ENCODE data around the gene CAPN7. TPM values are rescaled to one million over a fixed set of nuclear protein-coding genes. Genes with fewer than 3 reads are reported as not detected.

The CAPN7 gene
- total RNA-seq, 1 experiment from 2014 or later = 25.2 TPM

- Histone ChIP-seq H3K79me1 (ENCODE audit: insufficient read depth, low read depth, low read length, poor library complexity, severe bottlenecking) (no peaks in the 10 kb centered on the region), H2BK120ac (ENCODE audit: low read depth, low read length, poor library complexity, severe bottlenecking) (no peak overlapping the region), H3K4me2 (ENCODE audit: insufficient read depth, insufficient read length, low read length) (no peak overlapping the region), H3K23ac (ENCODE audit: insufficient read length, low read depth, low read length) (no peak overlapping the region), H3K56ac (ENCODE audit: insufficient read length, low read depth, low read length) (no peak overlapping the region), H3K23me2 (ENCODE audit: insufficient read length, low read depth, low read length, poor library complexity, severe bottlenecking) (no peaks in the 10 kb centered on the region), H4K5ac (ENCODE audit: insufficient read length, low read depth, low read length) (no peak overlapping the region), H3K9me3 (ENCODE audit: control insufficient read depth, low read depth, low read length) (no peaks in the 10 kb centered on the region), H3T11ph (ENCODE audit: low read length) (no peak overlapping the region), H3K9ac (ENCODE audit: extremely low read depth, insufficient read length, low read length) (no peak overlapping the region), H2BK20ac (ENCODE audit: low read depth, low read length, poor library complexity, severe bottlenecking) (no peak overlapping the region), H4K91ac (ENCODE audit: insufficient read length, low read depth, low read length) (no peak overlapping the region), H3K27me3 (ENCODE audit: insufficient read depth, low read length) (no peaks in the 10 kb centered on the region), H3K4ac (ENCODE audit: low read depth, low read length) (no peak overlapping the region), H4K8ac (replicated peaks; ENCODE audit: insufficient read length, low read depth, low read length) (no peak overlapping the region), H2BK15ac (ENCODE audit: low read depth, low read length) (no peak overlapping the region), H2BK5ac (ENCODE audit: insufficient read length, low read length) (no peak overlapping the region), H3K4me1 (ENCODE audit: insufficient read depth, low read length) (no peaks in the 10 kb centered on the region), H3K14ac (ENCODE audit: insufficient read depth, low read length) (no peak overlapping the region), H3K27ac (ENCODE audit: insufficient read length, low read depth, low read length) (no peak overlapping the region), H3K18ac (ENCODE audit: insufficient read length, low read depth, low read length) (no peak overlapping the region), H4K20me1 (ENCODE audit: control insufficient read depth, insufficient read depth, insufficient read length) (no peaks in the 10 kb centered on the region), H2AK5ac (ENCODE audit: insufficient read length, low read length) (no peak overlapping the region), H2AFZ (ENCODE audit: low read length) (no peak overlapping the region), H3K79me2 (ENCODE audit: insufficient read depth, low read length) (no peaks in the 10 kb centered on the region), H2BK12ac (ENCODE audit: insufficient read length, low read depth, low read length) (no peak overlapping the region)
- TF ChIP-seq CTCF (conservative IDR thresholded peaks at IDR 0.05) = no peak
- Mint-ChIP-seq H3K4me3 (no peak overlapping the region), H3K27ac (no peak overlapping the region), H3K9me3 (no peaks in the 10 kb centered on the region), H3K4me1 (peaks cover 15 to 17% of the 10 kb centered on the region in 2 experiments), H3K36me3 (ENCODE audit: insufficient read depth in 1 of 3, low read depth in 3 of 3) (no peaks in the 10 kb centered on the region), H3K27me3 (ENCODE audit: low read depth) (no peaks in the 10 kb centered on the region)
- no peak for DNase-seq
- no CpG with 5 or more reads among the region's 5 CpGs for WGBS (ENCODE audit: extremely low coverage, insufficient read length, low lambda C conversion rate)
These were observed 67.2 kb downstream of the CAPN7 start for GRCh38 chr3:15273227-15273626.
